Muscle layer of colon (tissue), 2 donors: ENCODE measurements around the gene CACNA1G.

Experiments used
- H3K27ac ChIP-seq: one replicate; pipeline ENCODE4 v1.7.0; 2013; ENCODE audit warnings: low read depth, mild to moderate bottlenecking, low read length, moderate library complexity
- H3K27me3 ChIP-seq, 2 donors: one replicate each; pipeline ENCODE4 v1.7.0; 2013; ENCODE audit warnings: low read length in 2 of 2, mild to moderate bottlenecking in 2 of 2; ENCODE audit not compliant: insufficient read depth in 2 of 2, control insufficient read depth in 1 of 2
- H3K36me3 ChIP-seq: one replicate; pipeline ENCODE4 v1.7.0; 2013; ENCODE audit warnings: mild to moderate bottlenecking, low read length; ENCODE audit not compliant: insufficient read depth
- H3K4me1 ChIP-seq: one replicate; pipeline ENCODE4 v1.7.0; 2013; ENCODE audit warnings: mild to moderate bottlenecking, low read length; ENCODE audit not compliant: insufficient read depth
- H3K4me3 ChIP-seq, 2 donors: one replicate each; pipeline ENCODE4 v1.7.0; 2013; ENCODE audit warnings: low read length in 2 of 2, low read depth in 1 of 2, mild to moderate bottlenecking in 1 of 2, moderate library complexity in 1 of 2
- H3K9ac ChIP-seq: one replicate; pipeline ENCODE4 v1.7.0; 2013; ENCODE audit warnings: low read length
- H3K9me3 ChIP-seq: one replicate; pipeline ENCODE4 v1.7.0; 2013; ENCODE audit warnings: mild to moderate bottlenecking, low read length
- donor health status: abdominal sarcoma.
- donor health status: Adenocarcinoma of cecum.

CACNA1G gene

DNA sequence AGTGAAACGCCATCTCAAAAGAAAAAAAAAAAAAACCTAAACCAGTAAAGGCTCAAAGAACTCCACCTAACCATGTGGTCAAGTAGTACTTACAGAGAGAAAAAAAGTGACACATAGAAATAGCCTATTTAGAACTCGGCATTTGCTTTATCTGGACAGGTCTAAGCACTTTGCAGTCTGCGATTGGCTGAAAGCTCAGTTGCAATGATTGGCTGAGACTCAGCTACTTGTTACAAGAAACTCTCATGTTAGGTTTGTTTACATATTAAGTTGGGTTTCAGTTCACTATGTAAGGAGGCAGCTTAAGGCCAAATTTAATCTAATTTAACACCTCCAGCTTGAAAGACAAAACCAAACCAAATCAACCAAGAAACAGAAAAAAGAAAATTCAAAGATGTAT, 93.2 kb downstream of the CACNA1G start:
- H3K27ac ChIP-seq, result no peak overlapping the region
- no peaks in the 10 kb centered on the region for H3K36me3 ChIP-seq
- no peaks in the 10 kb centered on the region for H3K27me3 ChIP-seq
- no peaks in the 10 kb centered on the region for H3K9me3 ChIP-seq
- H3K4me3 ChIP-seq, result no peak overlapping the region
- H3K4me1 ChIP-seq, result no peaks in the 10 kb centered on the region
- no peak overlapping the region for H3K9ac ChIP-seq

- H3K9ac ChIP-seq, result no peak overlapping the region
- no peaks in the 10 kb centered on the region for H3K9me3 ChIP-seq
- no peak overlapping the region for H3K27ac ChIP-seq
- no peak overlapping the region for H3K4me3 ChIP-seq
- peaks cover 6% of the 10 kb centered on the region for H3K4me1 ChIP-seq
- no peaks in the 10 kb centered on the region for H3K27me3 ChIP-seq
- H3K36me3 ChIP-seq, result no peaks in the 10 kb centered on the region
These were observed 96.0 kb downstream of the CACNA1G start for GRCh38 chr17:50656509-50656908.

GRCh38 chr17:50657054-50657453, 96.5 kb downstream of the CACNA1G start:
- no peaks in the 10 kb centered on the region for H3K27me3 ChIP-seq
- H3K36me3 ChIP-seq, result no peaks in the 10 kb centered on the region
- no peak overlapping the region for H3K4me3 ChIP-seq
- no peaks in the 10 kb centered on the region for H3K9me3 ChIP-seq
- no peak overlapping the region for H3K27ac ChIP-seq
- H3K9ac ChIP-seq, result no peak overlapping the region
- H3K4me1 ChIP-seq, result peaks cover 12% of the 10 kb centered on the region

DNA sequence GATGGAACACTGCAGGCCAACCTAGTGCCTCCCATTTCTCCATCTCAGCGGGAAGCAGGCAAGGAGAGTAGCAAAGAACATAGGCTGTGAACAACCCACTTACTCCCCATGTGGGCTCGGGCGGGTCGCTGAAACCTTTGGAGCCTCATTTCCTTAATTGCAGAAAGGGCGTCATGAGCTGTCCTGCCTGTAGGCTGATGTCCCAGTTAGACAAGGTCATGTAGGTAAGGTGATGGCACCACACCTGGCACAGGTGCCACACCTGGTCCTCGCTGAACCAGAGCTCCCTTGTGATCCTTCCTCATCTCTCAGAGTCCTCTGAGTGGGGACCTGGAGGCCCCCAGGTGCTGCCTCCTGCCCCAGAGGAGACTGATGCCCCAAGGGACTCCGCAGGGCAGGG, 97.1 kb downstream of the CACNA1G start:
- Histone ChIP-seq H3K4me1 (peaks cover 14% of the 10 kb centered on the region), H3K27ac (no peak overlapping the region), H3K9me3 (no peaks in the 10 kb centered on the region), H3K36me3 (no peaks in the 10 kb centered on the region), H3K27me3 (no peaks in the 10 kb centered on the region), H3K9ac (no peak overlapping the region), H3K4me3 (no peak overlapping the region)

GRCh38 chr17:50658616-50659015, 98.1 kb downstream of the CACNA1G start:
- peaks cover 14% of the 10 kb centered on the region for H3K4me1 ChIP-seq
- no peak overlapping the region for H3K4me3 ChIP-seq
- no peaks in the 10 kb centered on the region for H3K9me3 ChIP-seq
- H3K9ac ChIP-seq, result no peak overlapping the region
- no peaks in the 10 kb centered on the region for H3K36me3 ChIP-seq
- no peak overlapping the region for H3K27ac ChIP-seq
- H3K27me3 ChIP-seq, result no peaks in the 10 kb centered on the region

- Histone ChIP-seq H3K9me3 (no peaks in the 10 kb centered on the region), H3K27me3 (no peaks in the 10 kb centered on the region), H3K4me1 (peaks cover 14% of the 10 kb centered on the region), H3K4me3 (no peak overlapping the region), H3K9ac (no peak overlapping the region), H3K27ac (no peak overlapping the region), H3K36me3 (no peaks in the 10 kb centered on the region)
These were observed 98.7 kb downstream of the CACNA1G start for GRCh38 chr17:50659179-50659578.

DNA sequence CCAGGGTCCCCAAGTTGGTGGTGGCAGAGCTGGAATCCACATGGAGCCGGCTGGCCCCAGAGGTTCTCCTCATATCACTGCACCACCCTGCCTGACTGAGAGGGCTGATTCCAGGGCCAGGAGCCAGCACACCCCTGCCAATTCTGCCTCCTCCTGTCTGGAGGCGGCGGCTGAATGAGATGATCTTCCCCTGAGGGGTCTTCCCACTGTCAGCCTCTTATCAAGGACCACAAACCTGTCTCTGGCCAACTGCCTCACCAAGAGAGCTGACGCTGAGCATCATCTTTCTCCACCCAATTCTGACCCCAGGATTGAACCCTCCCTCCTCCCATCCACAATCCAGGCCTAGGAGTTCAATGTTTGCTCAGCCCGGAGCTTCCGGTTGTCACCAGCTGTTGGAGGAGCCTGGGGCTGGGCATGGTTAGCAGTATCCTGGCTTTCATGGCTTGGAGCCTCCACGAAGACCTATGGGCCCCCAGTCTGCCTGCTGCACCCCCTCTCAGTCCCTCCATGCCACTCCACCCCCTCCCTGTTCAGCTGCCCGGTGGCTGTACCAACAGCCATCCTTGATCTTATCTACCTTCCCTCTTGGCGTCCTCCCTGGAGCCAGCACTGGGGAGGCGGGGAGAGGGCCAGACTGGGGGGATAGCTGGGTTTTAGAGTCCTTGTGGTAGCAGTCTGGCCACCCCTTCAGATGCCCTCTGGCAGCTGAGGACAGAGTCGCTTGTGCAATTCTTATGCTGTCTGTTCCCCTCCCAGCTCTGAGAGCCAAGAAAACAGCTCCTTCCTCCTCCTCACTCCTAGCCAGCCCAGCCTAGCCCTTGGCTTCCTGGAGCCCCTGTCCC, 99.7 kb downstream of the CACNA1G start:
- peaks cover 14% of the 10 kb centered on the region for H3K4me1 ChIP-seq
- no peaks in the 10 kb centered on the region for H3K9me3 ChIP-seq
- no peaks in the 10 kb centered on the region for H3K27me3 ChIP-seq
- no peak overlapping the region for H3K27ac ChIP-seq
- no peak overlapping the region for H3K9ac ChIP-seq
- no peaks in the 10 kb centered on the region for H3K36me3 ChIP-seq
- H3K4me3 ChIP-seq, result no peak overlapping the region

DNA sequence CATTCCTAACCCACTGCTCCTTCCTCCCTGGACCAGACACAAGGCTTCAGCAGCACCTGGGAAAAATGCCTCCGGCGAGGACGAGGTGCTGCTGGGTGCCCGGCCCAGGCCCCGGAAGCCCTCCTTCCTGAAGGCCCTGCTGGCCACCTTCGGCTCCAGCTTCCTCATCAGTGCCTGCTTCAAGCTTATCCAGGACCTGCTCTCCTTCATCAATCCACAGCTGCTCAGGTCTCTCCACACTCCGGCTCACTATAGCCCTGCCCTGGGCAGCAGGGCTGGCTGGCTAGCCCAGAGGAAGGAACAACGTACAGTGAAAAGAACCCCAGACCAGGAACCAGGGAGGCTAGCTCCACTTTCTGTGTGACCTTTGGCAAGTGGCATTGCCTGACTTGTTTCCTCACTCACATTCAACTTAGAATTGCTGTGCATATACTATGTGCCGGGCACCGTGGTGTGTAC, 100.4 kb downstream of the CACNA1G start:
- Histone ChIP-seq H3K27me3 (no peaks in the 10 kb centered on the region), H3K9me3 (no peaks in the 10 kb centered on the region), H3K4me3 (no peak overlapping the region), H3K9ac (no peak overlapping the region), H3K36me3 (no peaks in the 10 kb centered on the region), H3K27ac (no peak overlapping the region), H3K4me1 (peaks cover 14% of the 10 kb centered on the region)

- H3K9me3 ChIP-seq, result no peaks in the 10 kb centered on the region
- peaks cover 14% of the 10 kb centered on the region for H3K4me1 ChIP-seq
- no peaks in the 10 kb centered on the region for H3K27me3 ChIP-seq
- H3K4me3 ChIP-seq, result no peak overlapping the region
- no peaks in the 10 kb centered on the region for H3K36me3 ChIP-seq
- H3K9ac ChIP-seq, result no peak overlapping the region
- H3K27ac ChIP-seq, result no peak overlapping the region
These were observed 100.8 kb downstream of the CACNA1G start for GRCh38 chr17:50661348-50661747.

DNA sequence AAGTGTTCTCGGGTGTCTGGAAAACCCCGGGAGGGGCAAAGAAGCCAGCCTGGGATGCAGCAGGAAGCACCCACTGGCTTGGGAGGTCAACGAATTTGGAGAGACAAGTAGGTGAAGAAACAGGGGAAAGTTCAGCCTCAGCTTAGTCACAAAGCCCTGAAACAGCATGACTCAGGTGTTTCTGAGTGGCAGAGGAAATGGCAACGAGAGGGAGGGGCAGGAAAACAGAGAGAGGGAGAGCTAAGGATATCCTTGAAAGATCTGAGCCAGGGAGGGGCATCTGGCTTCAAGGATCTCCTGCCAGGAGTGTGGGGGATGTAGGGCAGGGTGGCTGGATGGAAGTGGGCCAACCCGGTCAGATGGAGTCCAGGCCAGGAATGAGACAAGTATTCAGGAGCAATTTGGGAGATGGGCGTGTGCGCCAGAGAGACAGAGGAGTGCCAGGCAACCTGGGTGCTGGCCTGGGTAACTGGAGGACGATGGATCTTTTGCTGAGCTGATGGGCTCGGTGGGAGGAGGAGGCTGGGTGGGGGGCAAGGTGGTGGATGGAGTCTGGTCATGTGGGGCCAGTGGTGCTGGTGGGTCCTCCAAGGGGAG, 101.4 kb downstream of the CACNA1G start:
- Histone ChIP-seq H3K27ac (no peak overlapping the region), H3K9me3 (no peaks in the 10 kb centered on the region), H3K4me1 (peaks cover 14% of the 10 kb centered on the region), H3K4me3 (no peak overlapping the region), H3K9ac (no peak overlapping the region), H3K27me3 (no peaks in the 10 kb centered on the region), H3K36me3 (no peaks in the 10 kb centered on the region)

DNA sequence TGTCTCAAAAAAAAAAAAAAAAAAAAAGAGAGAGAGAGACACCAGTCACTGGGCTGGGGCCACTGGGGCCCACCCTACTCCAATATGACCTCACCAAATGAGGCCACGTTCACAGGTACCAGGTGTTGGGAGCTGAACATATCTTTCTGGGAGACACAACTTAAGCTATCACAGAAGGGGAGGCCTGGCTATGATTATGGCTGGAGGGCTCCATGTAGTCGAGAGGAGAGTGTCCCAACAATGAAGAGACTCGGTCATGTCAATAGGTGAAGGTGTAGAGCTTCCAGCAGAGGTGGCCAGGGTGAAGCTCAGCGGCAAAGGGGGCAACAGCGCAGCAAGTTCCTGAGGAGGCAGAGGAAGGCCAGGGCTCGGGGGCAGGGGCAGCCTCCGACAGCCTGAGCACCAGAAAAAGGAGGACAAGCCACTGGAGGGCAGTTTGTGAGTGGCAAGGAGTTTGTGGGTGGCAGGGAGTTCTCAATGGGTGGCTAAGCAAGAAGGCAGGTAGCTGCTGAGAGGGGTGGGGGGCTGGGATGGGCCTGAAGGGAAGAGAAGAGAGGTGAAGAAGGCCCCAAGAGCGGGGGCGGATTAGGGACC, 102.2 kb downstream of the CACNA1G start:
- Histone ChIP-seq H3K9ac (no peak overlapping the region), H3K4me1 (peaks cover 14% of the 10 kb centered on the region), H3K36me3 (no peaks in the 10 kb centered on the region), H3K27ac (no peak overlapping the region), H3K27me3 (no peaks in the 10 kb centered on the region), H3K9me3 (no peaks in the 10 kb centered on the region), H3K4me3 (no peak overlapping the region)
